GM12878 (cell line): ENCODE data around the gene TMEM132C. TPM values are rescaled to one million over a fixed set of nuclear protein-coding genes. Genes with fewer than 3 reads are reported as not detected.
A peak's percentile ranks its signal among the peaks of the same experiment; 100 is the strongest.

Source experiments
- ATAC-seq: fragments of 200-7000 bp; cut with Tn5 transposase; 3 replicates; pipeline ENCODE4 v1.9.1; 2020; ENCODE audit warnings: mild to moderate bottlenecking, moderate library complexity
- Bru-seq: library from RNA; stranded (reverse); fragments of 400-500 nt; gene quantifications from one replicate; lab custom pipeline; 2021; lab: Mats Ljungman, UMichigan
- BruChase-seq, 2 experiments: library from RNA; stranded (reverse); fragments of 400-500 nt; gene quantifications; one replicate each; lab custom pipeline; 2021; lab: Mats Ljungman, UMichigan
- BruUV-seq: library from RNA; stranded (reverse); fragments of 400-500 nt; replicated peaks from 2 replicates; lab custom pipeline; 2021; lab: Mats Ljungman, UMichigan
- CTCF ChIA-PET: fragments of 300-600 bp; sonication (Branson Sonifier 250); formaldehyde crosslinking; extraction: SDS; loops from one replicate; lab custom pipeline; 2021; ENCODE audit warnings: inconsistent platforms; lab: Yijun Ruan, JAX
- POLR2A ChIA-PET: fragments of 350-600 bp; formaldehyde crosslinking; extraction: SDS; loops from one replicate; lab custom pipeline; 2021; ENCODE audit warnings: inconsistent platforms; lab: Charles Lee
- RAD21 ChIA-PET: fragments of 300-600 bp; sonication (Branson Sonifier 250); formaldehyde crosslinking; loops from one replicate; lab custom pipeline; 2023; ENCODE audit warnings: antibody characterized with exemption; ENCODE audit not compliant: unreplicated experiment; lab: Charles Lee
- SMC1A ChIA-PET: fragments of 300-600 bp; sonication (Branson Sonifier 250); formaldehyde crosslinking; loops from one replicate; lab custom pipeline; 2023; ENCODE audit not compliant: unreplicated experiment, uncharacterized antibody; lab: Charles Lee
- DNase-seq: peaks from one replicate; pipeline ENCODE4 v3.0.0-alpha.2; 2011; ENCODE audit warnings: low read depth, low spot score
- FAIRE-seq: peaks from 3 replicates; lab custom pipeline; 2011; peaks lifted over from hg19 to GRCh38; lab: Jason Lieb, UNC
- H2AFZ ChIP-seq: 2 replicates; pipeline ENCODE4 v1.6.0; 2011; ENCODE audit warnings: low read depth, low read length, control low read depth; ENCODE audit not compliant: control insufficient read depth
- H3K27ac ChIP-seq: 2 replicates; pipeline ENCODE4 v1.5.1; 2011; ENCODE audit warnings: control low read depth; ENCODE audit not compliant: control insufficient read depth, insufficient read depth
- H3K27me3 ChIP-seq, 2 experiments: replicated peaks in 1 of 2; 2 replicates each; pipeline versions ENCODE4 v1.6.0 to v1.6.1; 2011; ENCODE audit warnings: low read length in 1 of 2; ENCODE audit not compliant: control insufficient read depth in 2 of 2, insufficient read depth in 2 of 2
- H3K36me3 ChIP-seq, 2 experiments: 2 replicates each; pipeline ENCODE4 v1.5.1; 2011; ENCODE audit warnings: low read length in 1 of 2; ENCODE audit not compliant: control insufficient read depth in 2 of 2, insufficient read depth in 2 of 2
- H3K4me1 ChIP-seq: 2 replicates; pipeline ENCODE4 v1.6.1; 2011; ENCODE audit warnings: mild to moderate bottlenecking, low read length, moderate library complexity, mixed read lengths; ENCODE audit not compliant: control insufficient read depth, insufficient read depth
- H3K4me2 ChIP-seq: 2 replicates; pipeline ENCODE4 v1.6.0; 2011; ENCODE audit warnings: control low read depth; ENCODE audit not compliant: control insufficient read depth, insufficient read depth
- H3K4me3 ChIP-seq: fragments of 200-600 bp; sonication (generic); 2 replicates; pipeline ENCODE4 v1.5.1; 2016
- H3K79me2 ChIP-seq: 2 replicates; pipeline ENCODE4 v1.6.0; 2011; ENCODE audit warnings: low read length; ENCODE audit not compliant: control insufficient read depth, insufficient read depth
- H3K9ac ChIP-seq: 2 replicates; pipeline ENCODE4 v1.8.0; 2011; ENCODE audit warnings: low read length, control low read depth, mixed read lengths; ENCODE audit not compliant: control insufficient read depth, insufficient read depth
- H3K9me3 ChIP-seq: replicated peaks from 3 replicates; pipeline ENCODE4 v1.5.1; 2011; ENCODE audit warnings: mild to moderate bottlenecking, low read length; ENCODE audit not compliant: control insufficient read depth, insufficient read depth
- H4K20me1 ChIP-seq: 2 replicates; pipeline ENCODE4 v1.6.0; 2011; ENCODE audit not compliant: control insufficient read depth, insufficient read depth
- BCLAF1 ChIP-seq: fragments of 450-650 bp; IDR thresholded peaks from 2 replicates; pipeline ENCODE4 v1.6.1; 2017; ENCODE audit warnings: antibody characterized with exemption, mild to moderate bottlenecking, moderate library complexity
- EGR1 ChIP-seq, 2 experiments: IDR thresholded peaks; 1 replicate in 1 of 2; 2 replicates in 1 of 2; pipeline ENCODE4 v1.6.1; 2011 to 2012; ENCODE audit warnings: low read depth in 2 of 2, low read length in 2 of 2, borderline replicate concordance in 1 of 2, mild to moderate bottlenecking in 1 of 2, moderate library complexity in 1 of 2
- EZH2 ChIP-seq: IDR thresholded peaks from 2 replicates; pipeline ENCODE4 v1.6.1; 2012; ENCODE audit warnings: low read depth, mild to moderate bottlenecking, control low read depth, inconsistent platforms, low read length, borderline replicate concordance; ENCODE audit not compliant: control insufficient read depth
- GATAD2B ChIP-seq: fragments of 450-650 bp; conservative IDR thresholded peaks from 2 replicates; pipeline ENCODE4 v1.6.1; 2017; ENCODE audit warnings: low read depth, mild to moderate bottlenecking, moderate library complexity
- IKZF2 ChIP-seq, 2 experiments: fragments of 450-650 bp; IDR thresholded peaks; 2 replicates each; pipeline ENCODE4 v1.6.1; 2017; ENCODE audit warnings: mild to moderate bottlenecking in 2 of 2, moderate library complexity in 2 of 2
- KDM1A ChIP-seq: fragments of 200-600 bp; sonication (generic); IDR thresholded peaks from 2 replicates; pipeline ENCODE4 v1.6.1; 2016; ENCODE audit warnings: borderline replicate concordance
- MXI1 ChIP-seq: fragments of 150-350 bp; IDR thresholded peaks from 2 replicates; pipeline ENCODE4 v1.6.1; 2011; ENCODE audit warnings: low read depth, mild to moderate bottlenecking, inconsistent platforms, low read length, improper control_type of control experiment
- MYC ChIP-seq: IDR thresholded peaks from 2 replicates; pipeline ENCODE4 v1.6.1; 2011; ENCODE audit warnings: mild to moderate bottlenecking, low read length, moderate library complexity, inconsistent platforms; ENCODE audit not compliant: insufficient read depth, insufficient replicate concordance, insufficient read length, severe bottlenecking
- PML ChIP-seq: IDR thresholded peaks from 2 replicates; pipeline ENCODE4 v1.6.1; 2012; ENCODE audit warnings: low read length, inconsistent platforms
- RAD21 ChIP-seq: IDR thresholded peaks from 2 replicates; pipeline ENCODE4 v1.6.1; 2011; ENCODE audit warnings: mild to moderate bottlenecking, low read depth, low read length, moderate library complexity; ENCODE audit not compliant: insufficient read depth
- RB1 ChIP-seq: fragments of 450-650 bp; formaldehyde crosslinking; IDR thresholded peaks from 2 replicates; pipeline ENCODE4 v1.6.1; 2017; ENCODE audit warnings: mild to moderate bottlenecking, borderline replicate concordance
- RCOR1 ChIP-seq: conservative IDR thresholded peaks from 2 replicates; pipeline ENCODE4 v1.6.1; 2012; ENCODE audit warnings: low read depth, low read length, improper control_type of control experiment
- RELA ChIP-seq: fragments of 450-650 bp; IDR thresholded peaks from 2 replicates; pipeline ENCODE4 v1.8.0; 2014; ENCODE audit warnings: borderline replicate concordance; ENCODE audit not compliant: partially characterized antibody
- SMC3 ChIP-seq: IDR thresholded peaks from 2 replicates; pipeline ENCODE4 v1.6.1; 2011; ENCODE audit warnings: low read length, improper control_type of control experiment, borderline replicate concordance
- WGBS: methylation state at CpG from one replicate; pipeline ENCODE4 v1.1.6; 2016; ENCODE audit warnings: low lambda C conversion rate; ENCODE audit not compliant: insufficient replicate concordance, insufficient coverage; ENCODE audit errors: missing lambda C conversion rate; 5-methylcytosine and 5-hydroxymethylcytosine counted together
- in situ Hi-C: fragments of 300-500 bp; cut with MboI; formaldehyde crosslinking; loops from 9 replicates; pipeline ENCODE4 v1.14.3; 2018; ENCODE audit warnings: mixed read lengths
- intact Hi-C: fragments of 100-400 bp; cut with micrococcal nuclease; formaldehyde crosslinking; loops from one replicate; pipeline ENCODE4 v1.14.2; 2022; ENCODE audit not compliant: unreplicated experiment
- long read RNA-seq, 2 experiments: library from polyadenylated mRNA; unstranded; transcript quantifications; one replicate each; pipeline ENCODE4 v2.0.0, GENCODE V29; 2019 to 2020
- polyA minus RNA-seq, 3 experiments: library from RNA; depleted of rRNA, polyadenylated mRNA; stranded (reverse); fragments of >200 nt; gene quantifications; 2 replicates each; pipeline ENCODE4 v1.2.3, GENCODE V29; 2011
- polyA plus RNA-seq, 11 experiments: library from polyadenylated mRNA; depleted of rRNA in 4 of 11; unstranded in 6 of 11; stranded (reverse) in 5 of 11; fragments of >200 nt; fragmentation: Nextera tagmentation in 4 of 11; fragmentation: Illumina TruSeq in 1 of 11; extraction: Ambion mirVana in 4 of 11; extraction: Trizol in 1 of 11; gene quantifications; 1 replicate in 1 of 11; 2 replicates in 10 of 11; pipeline versions ENCODE4 v1.2.1 to v1.2.3, GENCODE V29; 2011 to 2016; ENCODE audit warnings: inconsistent platforms in 2 of 11, missing spikeins in 2 of 11, low read depth in 1 of 11
- total RNA-seq, 4 experiments: library from RNA; depleted of rRNA in 3 of 4; stranded (reverse); fragments of >200 nt in 3 of 4; fragmentation: Illumina TruSeq in 1 of 4; extraction: Trizol in 1 of 4; gene quantifications; 2 replicates each; pipeline versions ENCODE4 v1.2.1 to v1.2.3, GENCODE V29; 2013 to 2021
- TF ChIP-seq, protein P1 (sequence below): fragments of 150-350 bp; IDR thresholded peaks from 2 replicates; pipeline ENCODE4 v1.6.1; 2014; ENCODE audit warnings: mild to moderate bottlenecking, low read depth, low read length

The TMEM132C gene
- not detected in 2 replicates for total RNA-seq (2013; cell fraction: nucleolus; rRNA removed)
- total RNA-seq (2014; rRNA removed) = not detected in 2 replicates
- not detected in 2 replicates for total RNA-seq (2014; rRNA removed; fragmentation: Illumina TruSeq; extraction: Trizol)
- not detected in 2 replicates for total RNA-seq (2021)
- polyA plus RNA-seq (2011; ENCODE audit: low read depth) = not detected
- polyA plus RNA-seq (2011; rRNA removed) = not detected in 2 replicates
- polyA plus RNA-seq (2011; cell fraction: cytosol; rRNA removed) = not detected in 2 replicates
- not detected in 2 replicates for polyA plus RNA-seq (2011; cell fraction: nucleus; rRNA removed)
- not detected in 2 replicates for polyA plus RNA-seq (2012)
- not detected in 2 replicates for polyA plus RNA-seq (2014; fragmentation: Illumina TruSeq; extraction: Trizol)
- not detected for polyA plus RNA-seq (2014; fragmentation: Nextera tagmentation; extraction: Ambion mirVana)
- not detected in 2 replicates for polyA plus RNA-seq (2014; rRNA removed)
- polyA plus RNA-seq (2016; fragmentation: Nextera tagmentation; extraction: Ambion mirVana) = not detected
- not detected in 2 replicates for polyA minus RNA-seq (2011; rRNA and poly(A)+ RNA removed)
- not detected in 2 replicates for polyA minus RNA-seq (2011; cell fraction: cytosol; rRNA and poly(A)+ RNA removed)
- polyA minus RNA-seq (2011; cell fraction: nucleus; rRNA and poly(A)+ RNA removed) = not detected in 2 replicates
- Bru-seq, nascent RNA = percentile 0 among the genes with signal in this experiment
- percentile 0 among the genes with signal in this experiment for BruChase-seq, experiment 1, labeled RNA remaining after a 6-hour chase
- BruChase-seq, experiment 2, labeled RNA remaining after a 2-hour chase = percentile 0 among the genes with signal in this experiment
- long read RNA-seq, experiment 1 = 0 reads
- long read RNA-seq, experiment 2, partial matches to known transcripts = 0 of 1 reads
- long read RNA-seq, experiment 2, other reads (novel, unspliced or antisense) = 1 of 1 reads

GRCh38 chr12:128267131-128267622, at the start of gene TMEM132C:
TSS of gene TMEM132C (plus strand) at chr12:128267170. CDS start at chr12:128267403, 233 bp downstream.
- no TSS peak for BruUV-seq
- Histone ChIP-seq H3K79me2 (no peaks in the 10 kb centered on the region), H2AFZ (no peak within 1 kb of the TSS), H3K4me2 (no peak within 1 kb of the TSS), H3K27ac (no peak within 1 kb of the TSS), H3K9me3 (no peaks in the 10 kb centered on the region), H3K36me3 (no peaks in the 10 kb centered on the region), H3K27me3 (no peaks in the 10 kb centered on the region; a peak in 2 of 4 replicates), H3K4me3 (no peak within 1 kb of the TSS), H3K4me1 (no peaks in the 10 kb centered on the region), H3K9ac (no peak within 1 kb of the TSS), H4K20me1 (no peaks in the 10 kb centered on the region)
- RAD21 ChIA-PET = no interaction called here
- DNase-seq = no peak
- intact Hi-C loops (no loop called here), in situ Hi-C loops (no loop called here)
- no peak for ATAC-seq
- CTCF ChIA-PET = no interaction called here
- WGBS = 70% methylated on average over 15 of the region's 73 CpGs
- FAIRE-seq = no peak
- POLR2A ChIA-PET = no interaction called here
- SMC1A ChIA-PET = no interaction called here
- no peak for TF ChIP-seq PML
- TF ChIP-seq RAD21 = no peak
- no peak for TF ChIP-seq MYC
- no peak for TF ChIP-seq RB1
- TF ChIP-seq BCLAF1 = no peak
- TF ChIP-seq KDM1A = no peak
- TF ChIP-seq MXI1 = no peak
- no peak for TF ChIP-seq RELA
- no peak for TF ChIP-seq EGR1 (IDR thresholded peaks at IDR 0.05; ENCODE audit: borderline replicate concordance in 1 of 2, low read depth in 2 of 2, low read length in 2 of 2)
- TF ChIP-seq RCOR1 = no peak
- TF ChIP-seq EZH2 = no peak
- no peak for TF ChIP-seq SMC3
- TF ChIP-seq IKZF2 (IDR thresholded peaks at IDR 0.05) = no peak
- TF ChIP-seq GATAD2B = no peak
- TF ChIP-seq, protein P1, sequence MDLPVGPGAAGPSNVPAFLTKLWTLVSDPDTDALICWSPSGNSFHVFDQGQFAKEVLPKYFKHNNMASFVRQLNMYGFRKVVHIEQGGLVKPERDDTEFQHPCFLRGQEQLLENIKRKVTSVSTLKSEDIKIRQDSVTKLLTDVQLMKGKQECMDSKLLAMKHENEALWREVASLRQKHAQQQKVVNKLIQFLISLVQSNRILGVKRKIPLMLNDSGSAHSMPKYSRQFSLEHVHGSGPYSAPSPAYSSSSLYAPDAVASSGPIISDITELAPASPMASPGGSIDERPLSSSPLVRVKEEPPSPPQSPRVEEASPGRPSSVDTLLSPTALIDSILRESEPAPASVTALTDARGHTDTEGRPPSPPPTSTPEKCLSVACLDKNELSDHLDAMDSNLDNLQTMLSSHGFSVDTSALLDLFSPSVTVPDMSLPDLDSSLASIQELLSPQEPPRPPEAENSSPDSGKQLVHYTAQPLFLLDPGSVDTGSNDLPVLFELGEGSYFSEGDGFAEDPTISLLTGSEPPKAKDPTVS = no peak
